HPDE6-E6E7 (cell line): ENCODE data around the gene ZNF133.
"Not testable (repeated sequence)": the region's sequence is repeated elsewhere in the genome, so short reads cannot be mapped to it uniquely, and the experiment has no call there.

ENCODE experiments used
- DNase-seq: peaks from one replicate; pipeline ENCODE4 v3.0.0; 2011; ENCODE audit warnings: missing footprints; ENCODE audit errors: extremely low spot score

The ZNF133 gene

GRCh38 chr20:18284805-18285533 lies 3.4 kb upstream of the ZNF133 start:
- DNase-seq, result no peak

- no peak for DNase-seq
Observed at GRCh38 chr20:18287546-18287914, 797 bp upstream of the ZNF133 start.

- DNase-seq, result peak; percentile 43
Observed at GRCh38 chr20:18288749-18289267, 481 bp downstream of the ZNF133 start.

GRCh38 chr20:18289306-18289705 lies 979 bp downstream of the ZNF133 start:
- no peak for DNase-seq

GRCh38 chr20:18299364-18299763 lies 11.0 kb downstream of the ZNF133 start:
- DNase-seq, result no peak

- DNase-seq, result no peak
Observed at GRCh38 chr20:18304618-18305017, 16.3 kb downstream of the ZNF133 start.

GRCh38 chr20:18307301-18307700 lies 19.0 kb downstream of the ZNF133 start:
- no peak for DNase-seq

GRCh38 chr20:18310051-18310450 lies 21.7 kb downstream of the ZNF133 start:
- no peak for DNase-seq

- DNase-seq, result no peak
Observed at GRCh38 chr20:18310592-18310991, 22.3 kb downstream of the ZNF133 start.

- DNase-seq, result no peak
Observed at GRCh38 chr20:18312723-18313122, 24.4 kb downstream of the ZNF133 start.

GRCh38 chr20:18313411-18313810 lies 25.1 kb downstream of the ZNF133 start:
- no peak for DNase-seq

GRCh38 chr20:18314786-18315406 lies 26.6 kb downstream of the ZNF133 start:
- DNase-seq, result peak; percentile 99

- no peak for DNase-seq
Observed at GRCh38 chr20:18316166-18316565, 27.8 kb downstream of the ZNF133 start.

- DNase-seq, result no peak
Observed at GRCh38 chr20:18321316-18321715, 33.0 kb downstream of the ZNF133 start.

GRCh38 chr20:18321976-18322950 lies 33.9 kb downstream of the ZNF133 start:
- no peak for DNase-seq

- DNase-seq, result no peak
Observed at GRCh38 chr20:18323705-18324104, 35.4 kb downstream of the ZNF133 start.

GRCh38 chr20:18324596-18325089 lies 36.3 kb downstream of the ZNF133 start:
- no peak for DNase-seq

- no peak for DNase-seq
Observed at GRCh38 chr20:18326990-18327389, 38.7 kb downstream of the ZNF133 start.

GRCh38 chr20:18331694-18332093 lies 43.4 kb downstream of the ZNF133 start:
- DNase-seq, result no peak

- not testable (repeated sequence) for DNase-seq
Observed at GRCh38 chr20:18349749-18350148, 61.4 kb downstream of the ZNF133 start.

GRCh38 chr20:18359854-18360253 lies 71.5 kb downstream of the ZNF133 start:
- no peak for DNase-seq

GRCh38 chr20:18360635-18361034 lies 72.3 kb downstream of the ZNF133 start:
- peak; percentile 45 for DNase-seq
